ENCODE measurements around the gene ZNF48.

The ZNF48 gene

DNA sequence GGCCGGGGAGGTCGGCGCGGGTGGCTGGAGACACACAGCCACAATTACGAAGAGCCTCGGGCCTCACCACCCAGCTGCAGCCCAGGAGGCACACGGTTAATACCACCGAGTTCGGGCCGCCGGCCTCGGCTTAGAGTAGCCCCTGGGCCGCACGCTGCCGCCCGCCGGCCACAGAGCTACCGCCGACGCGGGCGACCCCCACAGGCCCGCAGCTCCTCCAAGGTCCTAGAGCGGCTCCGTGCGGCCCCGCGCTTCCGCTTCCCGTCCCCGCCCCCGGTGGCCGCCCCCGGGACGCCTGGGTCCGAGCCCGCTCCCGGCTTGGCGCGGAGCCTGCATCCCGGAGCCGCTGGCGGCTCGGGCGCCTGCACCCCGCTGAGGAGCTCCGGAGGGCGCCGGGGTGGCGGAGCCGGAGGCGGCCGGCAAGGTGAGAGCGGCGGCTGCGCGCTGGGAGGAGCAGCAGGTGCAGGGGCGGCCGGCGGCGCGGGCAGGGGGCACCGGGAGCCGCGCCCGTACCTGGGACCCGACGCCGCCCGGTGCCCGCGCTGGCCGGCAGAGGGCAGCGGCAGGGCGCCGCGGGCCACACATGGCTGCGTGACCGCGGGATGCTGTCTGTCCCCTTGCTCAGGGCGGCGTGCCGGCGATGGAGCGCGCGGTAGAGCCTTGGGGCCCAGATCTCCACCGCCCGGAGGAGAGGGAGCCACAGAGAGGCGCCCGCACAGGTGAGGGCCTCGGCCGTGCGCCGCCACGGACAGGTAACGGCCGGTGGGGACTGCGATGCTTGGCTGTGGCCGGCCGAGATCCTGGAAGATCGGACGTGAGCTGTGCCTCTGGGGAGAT, at the start of gene ZNF48:
Gene ZNF48 (plus strand): TSS at position 266 of the 837 bp plus-strand sequence. CDS start 375 bp downstream, at position 641.
- DNase-seq, result peak; percentile 86

DNA sequence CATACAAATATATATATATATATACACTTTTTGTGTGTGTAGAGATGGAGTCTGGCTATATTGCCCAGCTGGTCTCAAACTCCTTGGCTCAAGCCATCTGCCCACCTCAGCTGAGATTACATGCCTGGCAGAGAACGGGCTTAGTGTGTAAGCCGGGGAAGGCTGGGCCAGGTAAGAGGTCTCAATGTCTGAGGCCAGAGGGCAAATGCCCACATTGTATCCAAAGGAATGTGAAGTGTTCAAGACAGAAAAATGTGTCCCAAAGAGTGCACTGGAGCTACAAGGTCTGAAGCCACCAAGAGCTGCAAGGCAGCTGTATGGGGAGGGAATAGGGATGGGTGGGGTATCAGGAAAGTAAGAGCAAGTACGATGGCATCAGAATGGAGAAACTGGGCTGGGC, 48.9 kb upstream of the ZNF48 start:
- DNase-seq, result no peak

DNA sequence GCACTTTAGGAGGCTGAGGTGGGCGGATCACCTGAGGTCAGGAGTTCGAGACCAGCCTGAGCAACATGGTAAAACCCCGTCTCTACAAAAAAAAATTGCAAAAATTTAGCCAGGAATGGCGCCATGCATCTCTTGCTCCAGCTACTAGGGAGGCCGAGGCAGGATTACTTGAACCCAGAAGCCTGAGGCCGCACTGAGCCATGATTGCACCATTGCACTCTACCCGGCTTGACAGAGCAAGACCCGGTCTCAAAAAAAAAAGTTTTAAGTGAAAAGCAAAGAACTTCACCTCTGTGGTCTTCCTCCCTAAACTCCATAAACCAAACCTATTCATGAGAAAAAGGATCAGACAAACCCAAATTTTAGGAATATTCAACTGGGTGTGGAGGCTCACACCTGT, 47.1 kb upstream of the ZNF48 start:
- no peak for DNase-seq

DNA sequence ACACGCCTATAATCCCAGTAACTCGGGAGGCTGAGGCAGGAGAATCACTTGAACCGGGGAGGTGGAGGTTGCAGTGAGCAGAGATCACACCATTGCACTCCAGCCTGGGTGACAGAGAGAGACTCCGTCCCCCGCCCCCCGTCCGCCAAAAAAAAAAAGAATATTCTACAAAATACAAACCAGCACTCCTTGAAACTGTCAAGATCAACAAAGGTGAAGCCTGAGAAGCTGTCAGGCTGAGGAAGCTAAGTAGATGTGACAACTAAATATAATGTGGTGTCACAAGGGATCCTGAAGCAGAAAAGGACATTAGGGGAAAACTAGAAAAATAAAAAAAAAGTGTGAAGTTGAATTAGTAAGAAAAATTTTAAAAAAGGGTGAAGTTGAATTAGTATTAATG, 46.3 kb upstream of the ZNF48 start:
- no peak for DNase-seq

DNA sequence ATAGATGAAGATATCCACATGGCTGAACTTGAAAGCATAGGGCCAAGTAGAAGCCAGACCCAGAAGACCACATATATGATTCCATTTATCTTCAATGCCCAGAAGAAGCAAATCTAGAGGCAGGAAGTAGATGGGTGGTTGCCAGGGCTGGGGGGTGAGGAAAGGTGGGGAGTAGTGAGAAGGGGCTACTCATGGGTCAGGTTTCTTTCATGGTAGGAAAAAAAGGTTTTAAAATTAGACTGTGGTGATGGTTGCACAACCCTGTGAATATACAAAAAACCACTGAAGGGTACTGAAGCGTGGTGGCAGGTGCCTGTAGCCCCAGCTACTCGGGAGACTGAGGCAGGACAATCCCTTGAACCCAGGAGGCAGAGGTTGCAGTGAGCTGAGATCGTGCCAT, 45.5 kb upstream of the ZNF48 start:
- peak; percentile 48 for DNase-seq

DNA sequence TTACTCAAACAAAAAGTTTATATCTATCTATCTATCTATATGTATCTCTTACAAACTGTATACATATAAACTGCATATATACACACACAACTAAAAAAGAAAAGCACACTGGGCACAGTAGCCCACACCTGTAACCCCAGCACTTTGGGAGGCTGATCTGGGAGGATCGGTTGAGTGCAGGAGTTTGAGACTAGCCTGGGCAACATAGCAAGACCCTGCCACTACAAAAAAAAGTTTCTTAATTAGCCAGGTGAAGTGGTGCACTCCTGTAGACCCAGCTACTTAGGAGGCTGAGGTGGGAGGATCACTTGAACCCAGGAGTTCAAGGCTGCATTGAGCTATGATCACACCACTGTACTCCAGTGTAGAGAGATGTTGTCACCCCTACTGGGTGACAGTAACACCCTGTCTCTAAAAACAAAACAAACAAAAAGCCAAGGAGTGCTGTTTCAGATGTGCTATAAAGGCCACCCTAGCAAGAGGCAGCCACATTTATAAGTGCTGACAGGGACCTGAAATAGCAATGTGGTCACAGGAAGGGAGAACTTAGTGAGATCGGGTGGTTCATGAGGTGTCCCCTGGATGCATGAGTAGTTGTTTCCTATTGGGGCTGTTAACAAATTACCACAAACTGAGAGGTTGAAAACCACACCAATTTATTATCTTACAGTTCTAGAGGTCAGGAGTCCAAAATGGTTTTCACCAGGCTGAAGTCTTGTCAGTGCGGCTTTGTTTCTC, 44.9 kb upstream of the ZNF48 start:
- DNase-seq, result peak; percentile 40

DNA sequence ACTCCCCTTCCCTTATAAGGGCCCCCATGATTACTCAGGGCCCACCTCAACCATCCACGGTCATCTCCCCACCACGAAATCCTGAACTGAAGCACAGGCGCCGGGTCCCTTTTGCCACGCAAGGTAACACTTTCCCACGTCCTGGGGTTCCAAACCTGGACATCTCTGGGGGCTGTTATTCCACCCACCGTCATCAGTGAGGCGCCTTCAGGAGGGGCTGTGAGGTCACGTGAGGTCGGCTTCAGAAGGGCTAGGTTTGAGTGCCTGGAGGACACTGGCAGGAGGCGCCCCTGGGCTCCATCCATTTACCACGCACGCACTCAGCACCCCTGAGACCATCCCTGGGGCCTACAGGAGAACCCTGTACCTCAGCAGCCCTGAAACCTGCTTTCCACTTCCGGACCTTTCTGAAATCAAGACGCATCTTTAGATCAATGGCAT, 44.2 kb upstream of the ZNF48 start:
- DNase-seq, result no peak

DNA sequence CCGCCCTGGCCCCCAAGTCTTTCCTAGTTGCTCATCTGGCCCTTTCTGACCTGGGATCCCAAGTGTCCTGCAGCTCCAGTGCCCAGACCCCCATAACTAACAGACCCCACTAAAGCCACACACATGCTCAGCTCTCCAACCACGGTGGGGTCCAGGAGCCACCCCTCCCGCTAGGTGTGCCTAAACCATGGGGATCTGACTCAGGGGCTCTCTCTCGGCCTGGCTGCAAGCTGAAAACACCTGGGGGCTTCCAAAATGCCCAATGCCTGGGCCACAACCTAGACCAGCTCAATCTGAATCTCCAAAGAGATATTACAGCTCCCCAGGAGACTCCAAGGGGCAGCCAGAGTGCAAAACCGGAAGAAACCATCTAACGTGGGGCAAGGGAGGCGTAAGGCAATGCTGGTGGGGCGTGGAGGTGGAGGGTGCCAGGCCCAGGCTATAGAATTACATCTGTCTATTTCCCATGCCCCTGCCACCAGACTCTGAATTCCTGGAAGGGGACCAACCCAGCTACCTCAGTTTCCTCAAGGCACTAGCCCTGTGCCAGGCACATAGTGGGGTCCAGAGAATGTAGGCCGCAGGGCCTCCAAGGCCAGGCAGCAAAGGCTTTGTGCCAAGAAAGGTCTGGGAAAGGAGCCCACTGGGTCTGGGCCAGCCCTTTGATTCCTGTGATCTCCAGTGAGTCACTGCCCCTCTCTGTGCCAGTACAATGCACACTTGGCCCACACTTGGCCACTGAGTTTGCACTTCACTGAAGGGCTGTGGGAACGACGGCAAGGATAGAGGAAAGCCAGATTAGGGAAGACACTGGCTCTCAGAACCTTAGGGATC, 43.4 kb upstream of the ZNF48 start:
- no peak for DNase-seq

DNA sequence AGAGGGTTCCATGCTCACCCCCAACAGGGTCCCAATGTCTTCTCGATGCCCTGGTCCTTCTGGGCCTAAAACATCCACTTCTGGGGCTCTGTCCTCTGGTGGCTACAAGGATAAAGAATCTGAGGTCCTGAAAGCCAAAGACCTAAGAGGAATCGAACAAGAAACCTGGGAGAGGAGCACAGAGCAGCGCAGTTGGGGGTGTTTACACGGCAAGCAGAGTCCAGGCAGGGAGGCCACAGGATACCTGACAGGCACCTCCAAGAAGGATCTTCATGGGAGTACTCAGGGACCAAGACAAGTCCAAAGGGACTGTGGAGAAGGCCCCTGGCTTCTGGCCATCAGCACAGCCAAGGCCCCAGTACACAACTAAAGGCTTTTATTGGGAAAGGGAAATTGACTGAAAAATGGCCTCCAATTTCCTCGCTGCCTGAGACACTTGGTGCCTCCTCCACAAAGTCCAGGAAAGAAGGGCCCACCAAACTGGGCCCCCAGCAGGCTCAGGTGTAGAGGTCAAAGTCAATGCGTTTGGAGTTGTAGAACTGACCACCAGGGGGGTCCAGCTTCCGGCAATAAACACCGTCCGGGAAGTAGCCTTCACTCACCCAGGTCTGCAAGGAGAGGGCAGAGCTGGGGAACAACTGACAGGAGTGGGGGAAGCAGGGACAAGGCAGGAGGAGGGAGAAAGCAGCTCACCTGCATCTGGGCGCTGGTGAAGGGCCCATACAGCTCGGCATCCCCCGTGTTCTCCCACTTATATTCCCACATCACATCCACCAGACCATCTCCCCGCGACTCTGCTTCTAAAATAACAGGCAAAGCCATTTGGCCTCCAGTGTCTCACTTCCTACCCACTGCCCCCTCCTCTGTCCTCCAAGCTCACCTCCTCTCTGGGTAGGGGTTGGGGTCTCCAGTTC, 42.5 kb upstream of the ZNF48 start:
- no peak for DNase-seq

DNA sequence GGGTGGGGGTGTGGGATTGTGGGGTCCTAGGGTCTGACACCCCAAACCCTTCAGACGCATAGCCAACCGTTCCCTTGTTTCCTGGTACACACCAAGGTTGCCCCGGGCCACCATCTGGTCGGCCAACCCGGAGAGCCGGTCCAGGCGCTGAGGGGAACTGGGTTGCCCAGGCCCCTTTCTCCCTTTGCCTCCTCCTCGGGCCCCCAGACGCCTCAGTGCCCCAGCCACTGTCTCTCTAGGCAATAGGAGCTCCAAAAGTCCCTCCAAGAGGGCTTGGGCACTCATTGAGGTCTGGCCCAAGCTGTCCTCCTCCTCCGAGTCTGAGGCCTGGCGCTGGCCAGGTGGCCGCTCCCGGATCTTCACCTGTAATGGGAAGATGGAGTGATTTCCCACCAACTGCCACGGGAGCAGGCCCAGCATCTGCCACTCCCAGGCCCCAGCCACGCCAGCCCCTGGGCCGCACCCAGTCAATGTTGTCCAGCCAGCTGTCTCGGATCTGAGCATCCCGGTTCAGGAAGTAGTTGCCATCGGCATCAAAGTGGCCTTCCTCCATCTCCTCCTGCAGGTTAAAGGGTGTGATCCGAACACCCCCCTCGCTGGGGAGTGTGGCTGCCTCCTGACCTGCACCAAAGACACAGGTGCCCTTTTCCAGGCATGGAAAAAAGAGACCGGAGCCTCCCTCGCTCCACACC, 41.6 kb upstream of the ZNF48 start:
- no peak for DNase-seq

DNA sequence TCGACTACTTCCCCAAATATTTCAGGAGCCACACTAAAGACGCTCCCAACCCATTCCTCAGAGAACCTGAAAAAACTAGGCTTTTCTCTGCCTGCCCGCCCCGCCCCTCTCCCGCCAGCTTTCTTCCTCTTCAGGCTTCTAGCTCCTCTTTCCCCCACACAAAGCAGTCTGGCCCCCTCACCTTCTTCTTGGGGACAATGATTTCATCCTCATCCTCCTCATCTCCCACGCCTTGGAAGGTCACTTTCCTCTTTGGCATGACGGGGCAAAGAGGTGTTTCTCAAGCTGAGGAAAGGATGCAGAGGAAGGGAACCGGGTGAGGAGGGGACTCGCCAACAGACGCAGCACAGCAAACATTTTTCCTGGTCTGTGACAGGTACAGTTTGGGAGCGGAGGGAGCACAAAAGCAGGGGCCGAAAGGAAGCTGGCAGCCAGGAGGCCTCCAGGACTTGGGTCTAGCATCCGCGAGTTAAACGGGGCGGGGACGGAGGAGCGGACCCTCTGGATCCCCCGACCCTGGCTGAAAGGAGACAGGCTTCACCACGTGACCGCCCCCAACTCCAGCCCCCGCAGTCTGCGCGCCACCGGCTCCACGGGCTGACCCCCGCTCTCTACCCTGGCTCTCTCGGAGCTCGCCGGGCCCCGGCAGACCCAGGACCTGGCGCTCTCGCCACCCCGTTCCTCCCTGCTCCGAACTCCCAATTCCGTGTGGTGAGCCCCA, 40.6 kb upstream of the ZNF48 start:
- DNase-seq, result peak; percentile 37

DNA sequence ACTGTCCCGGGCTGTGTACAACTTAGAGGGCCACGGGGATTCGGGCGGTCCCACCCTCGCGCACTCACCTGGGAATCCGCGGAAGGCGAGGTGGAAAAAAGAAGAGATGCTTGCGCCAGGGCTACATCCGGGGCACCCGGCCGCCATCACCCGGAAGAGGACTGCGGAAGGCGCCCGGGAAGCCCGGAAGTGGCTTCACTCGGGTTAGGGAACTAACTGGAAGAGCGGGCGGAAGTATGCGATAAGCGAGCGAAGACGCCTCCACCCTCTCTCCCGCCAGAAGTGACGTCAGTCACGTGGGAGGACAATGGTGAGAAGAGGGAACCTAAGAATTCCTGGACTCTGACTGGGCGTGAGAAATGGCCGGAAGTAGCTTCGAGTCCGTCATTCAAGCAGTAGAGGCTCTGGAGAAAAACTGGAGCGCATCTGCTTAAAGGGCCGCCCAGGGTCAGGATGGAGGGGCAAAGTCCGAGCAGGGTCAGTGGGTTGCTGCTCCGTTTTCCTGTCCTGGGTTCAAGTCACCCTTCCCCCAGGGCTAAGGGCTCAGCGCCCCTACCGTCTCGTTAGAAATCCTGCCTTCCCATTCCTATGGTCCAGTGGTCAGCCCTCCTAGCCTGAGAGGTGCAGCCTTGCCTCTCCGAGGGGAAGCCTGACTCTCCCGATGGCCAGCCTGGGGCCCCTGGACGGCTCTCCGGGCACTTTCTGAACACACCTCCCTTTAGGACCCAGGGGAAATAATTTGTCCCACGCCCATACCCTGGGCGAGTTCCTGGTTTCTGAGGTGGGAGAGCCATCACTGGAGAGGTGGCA, 39.9 kb upstream of the ZNF48 start, which contains the start of gene CD2BP2:
Gene CD2BP2 (minus strand): TSS at position 165 of the 810 bp plus-strand sequence. CDS start 627 bp downstream, outside the sequence.
- peak; percentile 99 for DNase-seq

DNA sequence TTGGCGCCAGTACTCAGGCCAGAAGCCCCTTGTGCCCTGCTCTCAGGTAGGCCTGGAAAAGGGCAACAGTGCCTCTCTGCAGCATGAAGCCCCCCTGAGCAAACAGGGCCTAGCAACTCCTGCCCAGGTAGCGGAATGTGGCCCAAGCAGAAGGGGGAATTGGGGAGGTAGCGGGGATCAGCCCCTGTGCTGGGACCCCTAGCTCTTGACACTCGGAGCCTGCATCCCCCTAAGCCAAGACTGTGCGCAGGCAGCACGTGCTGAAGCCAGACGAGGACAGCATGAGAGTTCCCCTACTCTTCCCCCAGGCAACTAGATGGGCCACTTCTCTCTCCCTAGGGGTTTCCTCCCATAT, 39.3 kb upstream of the ZNF48 start:
- peak; percentile 15 for DNase-seq

DNA sequence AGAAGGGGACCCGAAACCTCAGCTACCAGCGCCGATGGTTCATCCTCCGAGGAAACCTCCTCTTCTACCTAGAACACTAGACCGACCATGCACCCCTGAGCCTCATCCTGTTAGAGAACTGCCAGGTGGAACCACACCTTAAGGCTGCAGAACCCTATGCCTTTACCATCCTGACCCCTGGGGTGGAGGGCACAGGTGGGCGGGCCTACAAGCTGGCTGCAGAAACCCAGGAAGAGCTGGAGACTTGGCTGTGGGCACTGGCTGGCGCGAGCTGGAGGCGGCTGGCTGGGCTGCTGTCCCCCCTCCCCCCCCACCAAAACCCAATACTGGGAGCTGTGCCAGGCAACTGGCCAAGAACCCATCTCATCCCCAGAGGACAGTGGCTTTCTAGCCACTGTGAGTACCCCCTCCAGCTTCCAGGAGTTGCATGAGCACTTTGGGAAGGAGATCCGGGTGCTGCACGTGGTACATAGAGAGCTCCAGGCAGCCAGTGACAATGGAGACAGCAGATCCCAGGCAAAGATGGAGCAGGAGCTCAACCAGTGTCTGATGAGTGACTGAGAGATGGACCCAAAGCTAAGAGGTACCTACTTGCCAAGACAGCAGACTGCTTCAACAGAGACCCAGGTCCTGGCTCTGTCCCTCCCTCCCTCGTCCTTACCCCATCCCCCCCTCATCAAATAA, 38.7 kb upstream of the ZNF48 start:
- peak; percentile 22 for DNase-seq

DNA sequence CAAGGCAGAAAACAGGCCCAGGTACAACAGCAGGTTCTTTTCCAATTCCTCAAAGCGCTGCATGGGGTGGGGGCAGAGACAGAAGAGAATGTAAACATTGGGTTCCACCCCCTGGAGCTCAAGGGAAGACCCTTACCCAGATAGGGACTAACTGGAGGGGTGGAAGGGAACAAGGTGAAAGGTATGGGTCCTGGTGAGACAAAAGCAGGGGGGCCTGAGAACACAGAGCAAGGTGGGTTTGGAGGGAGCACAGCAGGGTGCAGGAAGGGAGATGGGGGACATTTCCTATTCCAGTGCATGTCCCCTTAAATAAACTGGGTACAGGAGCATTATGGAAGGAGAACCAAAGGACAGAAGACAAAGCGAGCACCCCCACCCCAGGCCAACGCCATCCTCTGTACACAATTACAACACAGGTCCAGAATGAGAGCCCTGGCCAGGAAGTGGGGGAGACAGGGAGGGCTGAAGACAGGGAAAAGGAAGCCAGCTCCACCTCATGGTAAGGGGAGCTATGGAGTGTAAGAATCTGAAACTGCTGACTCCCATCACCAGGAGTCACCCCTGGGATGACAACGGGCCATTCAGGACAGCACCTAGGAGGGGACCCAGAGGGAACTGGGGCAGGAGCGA, 38.0 kb upstream of the ZNF48 start:
- no peak for DNase-seq

DNA sequence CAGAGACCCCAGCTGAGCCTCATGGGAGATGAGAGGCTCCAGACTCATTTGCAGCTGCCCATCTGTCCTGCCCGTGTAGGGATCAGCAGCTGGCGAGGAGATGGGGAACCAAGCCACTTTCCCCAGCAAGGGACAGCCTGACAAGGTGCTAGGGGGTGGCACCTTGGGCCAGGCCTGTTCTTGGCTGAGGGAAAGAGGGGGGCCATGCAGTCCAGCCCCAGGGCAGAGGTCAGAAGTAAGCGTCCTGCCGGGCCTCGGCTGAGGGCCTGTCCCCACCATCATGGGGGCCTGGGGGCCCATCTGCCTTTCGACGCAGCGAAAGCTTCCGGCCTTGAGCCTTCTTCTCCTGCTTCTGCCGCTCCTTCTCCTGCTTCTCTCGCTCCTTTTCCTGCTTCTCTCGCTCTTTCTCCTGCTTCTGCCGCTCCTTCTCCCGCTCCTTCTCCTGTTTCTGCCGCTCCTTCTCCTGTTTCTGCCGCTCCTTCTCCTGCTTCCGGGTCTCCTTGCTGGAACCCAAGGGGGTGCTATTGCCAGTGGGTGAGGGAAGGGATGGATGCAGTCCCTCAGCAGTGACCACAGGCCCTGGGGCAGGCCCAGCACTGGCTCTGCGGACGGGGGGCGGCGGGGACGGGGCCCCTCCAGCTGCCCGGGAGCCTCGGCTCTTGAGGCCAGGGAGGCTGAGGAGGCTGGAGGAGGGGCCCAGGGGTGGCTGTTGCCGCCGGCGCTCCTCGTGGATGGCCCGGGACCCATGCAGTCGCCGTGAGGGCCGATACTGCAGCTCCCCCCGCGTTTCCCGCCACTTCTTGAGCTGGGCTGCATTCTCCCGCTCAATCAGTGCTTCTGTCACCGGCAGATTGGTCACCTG, 37.3 kb upstream of the ZNF48 start:
- DNase-seq, result no peak

DNA sequence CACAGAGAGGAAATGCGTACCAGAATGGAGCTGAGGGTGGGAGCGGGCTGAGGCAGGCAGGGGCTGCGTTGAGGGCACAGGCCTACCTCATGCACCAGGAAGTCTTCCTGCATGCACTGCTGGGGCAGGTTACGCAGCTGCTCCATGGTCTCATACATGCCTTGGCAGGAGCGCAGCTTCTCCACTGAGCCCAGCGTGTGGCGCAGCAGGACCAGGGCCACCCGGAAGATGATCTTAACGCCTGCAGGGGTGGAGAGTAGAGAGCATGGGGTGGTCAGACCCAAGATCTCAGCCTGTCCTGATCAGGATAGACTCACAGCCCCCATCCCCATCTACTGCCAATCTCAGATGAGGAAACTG, 36.7 kb upstream of the ZNF48 start:
- DNase-seq, result no peak
